GM18511 (cell line): ENCODE data around the gene IQCE.

ENCODE experiments used
- ATAC-seq: cut with Tn5 transposase; IDR thresholded peaks from one replicate; pipeline ENCODE4 v1.9.1; 2021; ENCODE audit warnings: mild to moderate bottlenecking, moderate library complexity; ENCODE audit not compliant: unreplicated experiment

Gene IQCE

GRCh38 chr7:2628891-2629290 is 70.1 kb downstream of the IQCE start:
- ATAC-seq: no peak

DNA sequence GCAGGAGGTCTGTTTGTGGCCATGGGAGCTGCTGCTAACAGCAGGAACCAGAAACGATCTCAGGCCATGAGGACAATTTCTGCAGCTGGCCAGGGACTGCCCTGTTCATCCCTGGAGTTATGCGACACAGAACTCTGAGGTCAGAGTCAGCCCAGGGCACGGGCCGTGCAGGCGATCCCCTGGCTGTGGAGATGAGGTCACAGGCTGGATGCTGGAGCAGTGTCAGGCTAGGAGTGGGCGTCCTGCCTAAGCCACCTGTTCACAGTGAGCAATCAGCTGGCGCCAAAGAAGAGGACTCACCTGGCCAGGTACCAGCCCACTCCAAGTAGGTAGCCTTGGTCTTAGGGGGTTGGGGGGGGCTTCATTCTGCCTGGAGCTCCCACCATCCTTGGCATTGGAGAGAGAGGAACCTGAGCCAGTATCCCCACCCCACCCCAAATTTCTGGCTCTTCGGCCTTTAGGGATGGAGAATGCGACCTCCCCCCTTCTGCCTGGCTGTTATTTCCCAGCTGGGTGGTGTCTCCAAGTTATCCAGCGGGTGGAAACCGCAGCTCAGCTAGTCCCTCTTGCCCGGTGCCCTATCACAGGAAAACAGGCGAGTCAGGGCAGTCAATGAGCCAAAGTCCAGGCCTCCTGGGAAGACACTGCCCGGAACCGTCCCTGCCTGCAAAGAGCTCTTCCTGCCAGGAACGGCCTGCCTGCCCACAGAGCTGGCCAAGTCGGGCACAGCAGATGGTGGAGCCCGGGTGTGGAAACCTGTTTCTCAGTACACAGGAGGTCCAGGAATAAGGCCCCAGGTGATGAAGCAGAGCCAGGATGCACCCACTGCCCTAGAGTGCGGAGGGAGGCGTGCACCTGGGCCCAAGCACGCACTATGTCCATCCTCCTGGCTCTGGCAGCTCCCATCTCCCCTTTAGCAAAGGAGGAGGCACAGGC is 71.2 kb downstream of the IQCE start:
- no peak for ATAC-seq

DNA sequence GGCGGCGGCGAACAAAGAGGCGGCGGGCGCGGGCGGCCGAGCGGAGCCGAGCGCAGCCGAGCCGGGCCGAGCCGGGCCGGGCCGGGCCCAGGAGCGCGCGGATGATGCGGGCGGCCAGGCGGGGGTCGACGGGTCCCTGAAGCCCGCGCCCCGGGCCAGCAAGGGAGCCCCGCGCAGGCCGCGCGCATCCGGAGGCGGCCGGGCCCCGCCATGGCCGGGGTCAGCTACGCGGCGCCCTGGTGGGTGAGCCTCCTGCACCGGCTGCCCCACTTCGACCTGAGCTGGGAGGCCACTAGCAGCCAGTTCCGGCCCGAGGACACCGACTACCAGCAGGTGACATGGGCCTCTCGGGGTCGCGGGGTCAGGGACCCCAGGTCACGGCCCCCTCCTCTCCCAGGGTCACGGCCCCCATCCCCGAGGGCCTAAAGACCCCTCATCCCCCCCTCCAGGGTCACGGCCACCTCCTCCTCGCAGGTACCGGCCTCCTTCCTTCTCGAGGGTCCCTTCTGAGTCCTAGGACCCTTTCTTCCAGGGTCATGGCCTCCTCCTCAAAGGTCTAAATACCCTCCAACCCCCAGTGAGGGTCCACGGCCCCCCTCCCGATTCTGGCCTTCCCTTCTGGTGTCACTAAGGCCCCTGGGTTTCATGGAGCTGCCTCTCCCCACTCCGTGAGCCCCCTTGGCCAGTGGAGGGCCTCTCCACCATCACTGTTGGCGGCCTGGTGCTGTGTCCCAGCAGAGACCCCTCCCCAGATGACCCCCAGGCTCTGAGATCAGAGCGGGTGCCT is 73.4 kb downstream of the IQCE start, which contains the start of gene TTYH3:
TSS of gene TTYH3 (plus strand) at position 41 of the 787 bp plus-strand sequence. CDS start at position 211, 170 bp downstream.
- ATAC-seq: peak; percentile 49

DNA sequence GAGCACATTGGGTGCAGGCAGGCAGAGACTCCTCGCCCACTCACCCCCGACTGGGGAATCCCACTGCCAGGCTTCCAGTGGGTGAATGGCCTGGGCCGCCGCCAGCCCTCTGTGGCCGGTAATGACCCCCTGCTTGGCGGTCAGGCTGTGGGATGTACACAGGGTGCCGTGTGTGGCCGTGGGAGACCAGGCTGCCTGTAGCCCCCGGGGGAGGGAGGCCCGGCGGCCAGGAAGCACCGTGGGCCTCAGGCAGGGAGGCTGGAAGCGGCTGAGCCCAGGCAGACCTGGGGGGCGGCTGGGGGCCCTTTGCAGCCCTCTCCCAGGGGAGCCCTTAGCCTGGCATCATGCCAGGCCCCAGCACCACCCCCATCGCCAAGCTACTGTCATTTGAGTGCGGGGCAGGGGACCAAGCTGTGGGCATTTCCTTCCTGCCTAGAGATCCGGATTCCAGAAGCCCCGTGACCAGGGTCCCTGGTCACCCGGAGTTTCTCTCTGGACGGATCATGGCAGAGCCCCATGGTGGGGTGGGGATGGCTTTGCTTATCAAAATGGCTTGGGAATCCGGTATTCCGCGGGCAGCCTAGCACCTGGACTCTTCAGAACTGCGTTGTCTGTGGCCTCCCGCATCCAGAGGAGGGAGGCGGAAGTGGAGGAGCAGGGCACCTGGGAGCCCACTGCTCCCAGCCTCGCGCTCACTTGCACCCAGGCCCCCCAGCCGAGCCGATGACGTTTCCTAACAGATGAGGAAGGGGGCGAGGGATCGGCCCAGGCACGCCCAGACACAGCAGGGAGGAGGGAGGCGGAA is 74.2 kb downstream of the IQCE start:
- ATAC-seq: peak; percentile 30

DNA sequence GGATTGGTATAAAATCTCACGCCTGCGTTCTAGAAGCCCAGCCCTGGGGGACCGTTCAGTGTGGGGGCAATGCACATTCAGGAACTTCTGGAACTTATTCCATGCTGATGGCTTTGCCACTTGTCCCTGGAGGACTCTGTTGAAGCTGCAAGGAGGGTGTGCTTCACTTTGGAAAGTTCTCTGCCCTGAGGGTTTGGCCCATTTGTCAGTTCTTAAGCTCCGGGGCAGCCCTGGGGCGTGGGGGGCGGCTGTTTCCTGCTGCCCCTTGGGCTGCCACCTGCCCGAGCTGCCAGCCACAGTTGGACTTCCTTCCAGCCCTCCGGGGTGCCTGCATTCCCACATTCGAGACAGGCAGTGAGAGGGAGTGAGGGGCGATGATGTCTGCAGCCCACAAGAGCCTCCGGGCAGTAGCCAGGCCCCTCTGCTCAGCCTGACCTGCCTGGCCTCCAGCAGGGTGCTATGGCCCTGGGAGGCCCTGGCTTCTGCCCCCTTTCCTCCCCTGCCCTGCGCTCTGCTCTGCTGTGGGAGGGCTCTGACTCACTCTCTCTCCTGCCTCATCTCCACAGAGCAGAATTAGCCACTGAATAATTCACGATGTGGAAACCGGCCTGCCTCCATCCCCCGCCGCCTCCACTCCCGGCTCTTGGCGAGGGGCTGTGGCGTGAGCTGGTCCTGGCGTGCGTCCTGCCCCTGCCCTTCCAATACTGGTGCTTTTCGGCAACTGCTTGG is 74.9 kb downstream of the IQCE start:
- no peak for ATAC-seq

GRCh38 chr7:2634267-2635145 is 75.7 kb downstream of the IQCE start:
- ATAC-seq: no peak

DNA sequence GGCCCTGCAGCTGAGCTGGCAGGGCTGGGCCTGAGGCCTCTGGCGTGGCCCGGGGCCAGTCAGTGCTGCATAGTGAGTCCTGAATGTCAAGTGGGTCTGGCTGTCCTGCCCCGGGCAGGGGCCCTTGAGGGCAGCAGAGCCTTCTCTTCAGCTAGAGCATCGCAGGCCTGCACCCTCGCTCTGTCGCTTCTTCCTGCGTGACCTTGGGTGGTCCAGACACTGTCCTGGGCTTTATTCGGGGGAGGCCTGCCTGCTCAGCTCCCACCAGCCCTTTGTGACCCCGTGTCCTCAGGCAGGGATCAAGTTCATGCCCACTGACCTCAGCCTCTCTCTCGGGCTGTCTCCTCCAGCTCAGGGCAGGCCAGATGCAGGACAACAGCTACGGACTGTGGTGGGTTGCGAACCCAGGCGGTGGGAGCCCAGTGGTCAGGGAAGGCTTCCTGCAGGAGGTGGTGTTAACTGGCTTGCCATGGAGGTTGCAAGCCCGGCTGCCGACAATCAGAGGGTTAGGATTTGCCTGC is 76.4 kb downstream of the IQCE start:
- ATAC-seq: no peak

- no peak for ATAC-seq
These were observed 77.3 kb downstream of the IQCE start for GRCh38 chr7:2635810-2636701.

GRCh38 chr7:2637066-2637471 is 78.3 kb downstream of the IQCE start:
- no peak for ATAC-seq

DNA sequence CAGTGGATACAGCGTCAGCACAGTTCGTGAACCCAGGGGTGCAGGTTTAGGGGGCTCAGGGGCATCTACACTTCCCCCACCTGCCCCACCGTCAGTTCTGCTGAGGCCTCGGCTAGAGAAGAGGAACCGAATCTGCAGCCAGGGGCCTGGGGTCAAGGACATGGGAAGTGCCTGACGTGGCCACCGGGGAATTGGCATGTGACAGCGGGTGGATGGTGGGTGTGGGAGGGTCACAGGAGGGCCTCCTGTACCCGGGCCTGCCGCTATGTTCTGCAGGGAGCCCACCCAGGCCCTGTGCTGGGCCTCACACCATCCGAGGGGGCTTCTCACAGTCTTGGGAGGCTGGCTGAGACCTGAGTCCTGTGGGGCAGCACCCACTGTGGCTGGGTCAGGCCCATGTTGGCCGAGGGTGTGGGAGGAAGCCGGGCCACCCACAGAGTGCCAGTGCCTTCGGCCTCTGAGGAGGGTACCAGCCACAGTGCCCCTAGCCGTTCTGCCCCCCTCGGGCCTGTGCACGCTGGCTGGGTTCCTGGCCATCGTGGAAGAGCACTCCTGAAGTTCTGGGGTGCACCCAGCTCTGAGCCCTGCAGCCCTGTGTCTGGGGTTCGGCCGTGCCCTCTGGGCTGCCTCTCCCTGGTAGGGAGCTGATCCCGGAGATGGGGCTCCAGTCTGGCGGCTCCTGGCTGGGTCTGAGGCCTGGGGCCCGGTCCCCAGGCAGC is 78.9 kb downstream of the IQCE start:
- ATAC-seq: peak; percentile 46

GRCh38 chr7:2638224-2638991 is 79.6 kb downstream of the IQCE start:
- ATAC-seq: no peak

DNA sequence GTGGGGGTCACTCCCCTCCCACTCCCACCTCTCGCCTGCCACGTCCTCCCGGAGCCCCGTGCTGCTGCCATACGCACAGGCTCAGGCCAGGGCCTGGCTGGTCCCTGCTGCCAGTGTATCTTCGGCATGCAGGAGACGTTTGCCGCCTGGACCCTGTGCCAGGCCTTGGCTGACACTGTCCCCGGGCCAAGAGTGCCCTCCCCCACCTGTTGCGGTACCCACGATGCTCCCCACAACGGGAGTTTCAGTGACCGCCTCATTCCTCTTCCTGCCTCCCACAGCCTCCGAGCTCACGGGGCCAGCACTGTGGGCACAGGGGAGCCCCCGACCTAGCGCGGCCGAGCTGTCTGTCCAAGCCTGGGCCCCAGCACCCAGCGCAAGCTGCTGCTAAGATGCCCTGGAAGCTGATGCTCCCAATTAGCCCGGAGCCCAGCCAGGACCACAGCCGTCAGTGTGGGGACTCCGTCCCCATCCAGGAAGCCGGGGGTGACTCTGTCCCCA is 80.5 kb downstream of the IQCE start:
- no peak for ATAC-seq

DNA sequence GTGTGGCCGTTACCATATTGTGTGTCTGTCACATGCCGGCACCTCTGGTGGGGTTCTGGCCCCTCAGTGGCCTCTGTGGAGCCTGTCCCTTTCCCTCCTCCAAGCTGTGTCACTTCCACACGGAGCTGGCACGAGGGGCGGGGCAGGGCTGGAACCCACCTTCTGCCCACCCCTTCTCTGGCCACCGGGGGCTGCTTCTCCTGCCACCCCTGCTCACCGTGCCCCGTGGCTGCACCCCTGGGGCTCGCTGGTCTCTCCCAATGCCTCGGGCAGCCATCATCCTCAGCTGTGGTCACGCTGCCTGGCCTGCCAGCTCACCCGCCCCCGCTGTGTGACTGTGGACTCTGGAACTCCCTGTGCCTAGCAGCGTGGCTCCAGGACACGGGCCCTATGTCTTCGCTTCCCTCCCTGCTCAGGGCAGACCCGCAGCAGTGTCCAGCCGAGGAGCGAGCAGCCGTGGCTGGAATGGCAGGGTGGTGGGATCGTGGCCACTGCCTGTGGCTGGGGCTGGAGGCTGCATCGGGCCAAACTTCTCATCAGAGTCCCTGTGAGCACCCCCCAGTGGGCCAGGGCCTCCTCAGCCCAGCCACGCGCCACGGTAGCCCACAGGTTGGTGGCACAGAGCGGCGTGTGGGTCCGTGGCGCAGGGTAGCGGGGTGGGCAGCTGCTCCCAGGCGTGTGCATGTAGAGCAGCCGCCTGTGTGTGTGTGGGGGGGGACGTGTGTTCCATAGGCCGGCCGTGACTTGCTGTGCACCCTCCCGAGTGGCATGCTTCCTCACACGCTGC is 81.1 kb downstream of the IQCE start:
- ATAC-seq: no peak

- no peak for ATAC-seq
These were observed 81.7 kb downstream of the IQCE start for GRCh38 chr7:2640482-2640830.

DNA sequence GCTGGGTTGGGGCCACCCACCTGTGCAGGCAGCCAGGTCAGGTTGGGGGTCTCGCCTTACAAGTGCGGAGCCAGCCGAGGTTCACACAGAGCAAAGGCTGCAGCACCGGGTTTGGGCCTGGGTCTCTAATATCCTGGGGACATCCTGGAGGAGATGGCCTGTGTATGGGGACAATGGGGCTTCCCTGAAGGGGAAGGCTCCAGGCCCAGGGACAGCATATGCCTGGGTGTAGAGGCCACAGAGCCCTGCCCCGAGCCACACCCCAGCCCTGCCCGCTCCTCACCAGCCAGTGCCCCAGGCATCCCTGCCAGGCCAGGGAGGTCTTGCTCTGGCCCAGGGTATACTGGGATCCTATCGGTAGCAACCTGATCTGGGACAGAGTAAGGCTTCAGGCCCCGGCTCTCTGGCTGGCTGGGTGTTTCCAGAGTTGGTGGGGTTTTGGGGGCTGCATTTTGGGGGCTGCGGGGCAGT is 82.1 kb downstream of the IQCE start:
- ATAC-seq: no peak
